SK-N-SH (cell line): ENCODE measurements around the gene SEC14L6.

Experiments used
- ELF1 ChIP-seq: IDR thresholded peaks from 2 replicates; pipeline ENCODE4 v1.4.0; 2012
- FOXM1 ChIP-seq: IDR thresholded peaks from 2 replicates; pipeline ENCODE4 v1.4.0; 2012; ENCODE audit warnings: low read depth, mild to moderate bottlenecking
- POLR2AphosphoS5 ChIP-seq: IDR thresholded peaks from 2 replicates; pipeline ENCODE4 v1.6.1; 2012; ENCODE audit warnings: low read depth, low read length
- TAF1 ChIP-seq: IDR thresholded peaks from 2 replicates; pipeline ENCODE4 v1.6.1; 2012; ENCODE audit warnings: low read depth, mild to moderate bottlenecking, low read length, moderate library complexity, borderline replicate concordance
- YY1 ChIP-seq: IDR thresholded peaks from 2 replicates; pipeline ENCODE4 v1.4.0; 2012; ENCODE audit warnings: low read depth, mild to moderate bottlenecking
- TF ChIP-seq, protein P1 (sequence below): fragments of 200-600 bp; sonication (generic); IDR thresholded peaks from 2 replicates; pipeline ENCODE4 v1.6.1; 2017; ENCODE audit warnings: antibody characterized with exemption, mild to moderate bottlenecking, moderate library complexity
- TF ChIP-seq, protein P2 (sequence below): IDR thresholded peaks from 2 replicates; pipeline ENCODE4 v1.4.0; 2012; ENCODE audit warnings: low read depth
- TF ChIP-seq, protein P3 (sequence below): IDR thresholded peaks from 2 replicates; pipeline ENCODE4 v1.6.1; 2012; ENCODE audit warnings: mild to moderate bottlenecking, low read depth, low read length, moderate library complexity

DNA sequence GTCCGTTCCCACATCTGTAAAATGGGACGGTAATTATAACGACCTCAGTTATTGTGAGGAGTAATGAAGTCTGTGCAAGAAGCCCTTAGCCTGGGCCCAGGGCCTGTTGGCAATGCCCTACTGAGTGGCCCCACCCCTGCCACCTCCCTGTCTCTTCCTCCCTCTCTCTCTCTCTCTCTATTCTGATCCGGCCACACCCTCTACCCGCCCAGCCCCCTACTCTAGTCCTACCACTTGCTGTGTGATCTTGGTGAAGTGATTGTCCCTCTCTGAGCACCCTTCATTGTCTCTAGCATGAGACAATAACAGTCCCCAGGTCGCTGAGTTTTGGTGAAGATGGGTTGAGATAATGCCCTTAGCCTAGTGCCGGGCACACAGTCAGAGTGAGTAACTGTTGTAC lies 7.4 kb upstream of the SEC14L6 start:
- TF ChIP-seq, protein P1, sequence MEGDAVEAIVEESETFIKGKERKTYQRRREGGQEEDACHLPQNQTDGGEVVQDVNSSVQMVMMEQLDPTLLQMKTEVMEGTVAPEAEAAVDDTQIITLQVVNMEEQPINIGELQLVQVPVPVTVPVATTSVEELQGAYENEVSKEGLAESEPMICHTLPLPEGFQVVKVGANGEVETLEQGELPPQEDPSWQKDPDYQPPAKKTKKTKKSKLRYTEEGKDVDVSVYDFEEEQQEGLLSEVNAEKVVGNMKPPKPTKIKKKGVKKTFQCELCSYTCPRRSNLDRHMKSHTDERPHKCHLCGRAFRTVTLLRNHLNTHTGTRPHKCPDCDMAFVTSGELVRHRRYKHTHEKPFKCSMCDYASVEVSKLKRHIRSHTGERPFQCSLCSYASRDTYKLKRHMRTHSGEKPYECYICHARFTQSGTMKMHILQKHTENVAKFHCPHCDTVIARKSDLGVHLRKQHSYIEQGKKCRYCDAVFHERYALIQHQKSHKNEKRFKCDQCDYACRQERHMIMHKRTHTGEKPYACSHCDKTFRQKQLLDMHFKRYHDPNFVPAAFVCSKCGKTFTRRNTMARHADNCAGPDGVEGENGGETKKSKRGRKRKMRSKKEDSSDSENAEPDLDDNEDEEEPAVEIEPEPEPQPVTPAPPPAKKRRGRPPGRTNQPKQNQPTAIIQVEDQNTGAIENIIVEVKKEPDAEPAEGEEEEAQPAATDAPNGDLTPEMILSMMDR, result no peak
- TF ChIP-seq, protein P2, sequence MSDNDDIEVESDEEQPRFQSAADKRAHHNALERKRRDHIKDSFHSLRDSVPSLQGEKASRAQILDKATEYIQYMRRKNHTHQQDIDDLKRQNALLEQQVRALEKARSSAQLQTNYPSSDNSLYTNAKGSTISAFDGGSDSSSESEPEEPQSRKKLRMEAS, result no peak
- TF ChIP-seq TAF1 (no peak), YY1 (no peak), POLR2AphosphoS5 (no peak), FOXM1 (no peak), ELF1 (no peak)
- TF ChIP-seq, protein P3, sequence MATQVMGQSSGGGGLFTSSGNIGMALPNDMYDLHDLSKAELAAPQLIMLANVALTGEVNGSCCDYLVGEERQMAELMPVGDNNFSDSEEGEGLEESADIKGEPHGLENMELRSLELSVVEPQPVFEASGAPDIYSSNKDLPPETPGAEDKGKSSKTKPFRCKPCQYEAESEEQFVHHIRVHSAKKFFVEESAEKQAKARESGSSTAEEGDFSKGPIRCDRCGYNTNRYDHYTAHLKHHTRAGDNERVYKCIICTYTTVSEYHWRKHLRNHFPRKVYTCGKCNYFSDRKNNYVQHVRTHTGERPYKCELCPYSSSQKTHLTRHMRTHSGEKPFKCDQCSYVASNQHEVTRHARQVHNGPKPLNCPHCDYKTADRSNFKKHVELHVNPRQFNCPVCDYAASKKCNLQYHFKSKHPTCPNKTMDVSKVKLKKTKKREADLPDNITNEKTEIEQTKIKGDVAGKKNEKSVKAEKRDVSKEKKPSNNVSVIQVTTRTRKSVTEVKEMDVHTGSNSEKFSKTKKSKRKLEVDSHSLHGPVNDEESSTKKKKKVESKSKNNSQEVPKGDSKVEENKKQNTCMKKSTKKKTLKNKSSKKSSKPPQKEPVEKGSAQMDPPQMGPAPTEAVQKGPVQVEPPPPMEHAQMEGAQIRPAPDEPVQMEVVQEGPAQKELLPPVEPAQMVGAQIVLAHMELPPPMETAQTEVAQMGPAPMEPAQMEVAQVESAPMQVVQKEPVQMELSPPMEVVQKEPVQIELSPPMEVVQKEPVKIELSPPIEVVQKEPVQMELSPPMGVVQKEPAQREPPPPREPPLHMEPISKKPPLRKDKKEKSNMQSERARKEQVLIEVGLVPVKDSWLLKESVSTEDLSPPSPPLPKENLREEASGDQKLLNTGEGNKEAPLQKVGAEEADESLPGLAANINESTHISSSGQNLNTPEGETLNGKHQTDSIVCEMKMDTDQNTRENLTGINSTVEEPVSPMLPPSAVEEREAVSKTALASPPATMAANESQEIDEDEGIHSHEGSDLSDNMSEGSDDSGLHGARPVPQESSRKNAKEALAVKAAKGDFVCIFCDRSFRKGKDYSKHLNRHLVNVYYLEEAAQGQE, result no peak
